H1 (cell line): Measurements from ENCODE around the gene FAIM2. TPM values are rescaled to one million over a fixed set of nuclear protein-coding genes. Genes with fewer than 3 reads are reported as not detected.

Source experiments
- CTCF ChIA-PET: fragments of 300-600 bp; sonication (Branson Sonifier 250); formaldehyde crosslinking; loops from one replicate; lab custom pipeline; 2021; ENCODE audit not compliant: partially characterized antibody; lab: Charles Lee
- POLR2A ChIA-PET: fragments of 300-600 bp; sonication (Branson Sonifier 250); formaldehyde crosslinking; loops from one replicate; lab custom pipeline; 2021; ENCODE audit warnings: inconsistent platforms; ENCODE audit not compliant: partially characterized antibody; lab: Charles Lee
- DNase-seq, 2 experiments: peaks; one replicate each; pipeline versions ENCODE4 v3.0.0 to v3.0.0-alpha.2; 2010 to 2022; ENCODE audit warnings: low spot score in 2 of 2, low read depth in 1 of 2, mixed read lengths in 1 of 2
- FAIRE-seq: peaks from 2 replicates; lab custom pipeline; 2011; peaks lifted over from hg19 to GRCh38; lab: Jason Lieb, UNC
- H2AFZ ChIP-seq: 2 replicates; pipeline ENCODE4 v1.8.1; 2012; ENCODE audit warnings: low read length, inconsistent platforms
- H2AK5ac ChIP-seq: 2 replicates; pipeline ENCODE4 v1.6.1; 2013; ENCODE audit warnings: low read depth, low read length
- H2BK120ac ChIP-seq: replicated peaks from 2 replicates; pipeline ENCODE3; 2013; ENCODE audit warnings: low read depth, low read length, inconsistent platforms
- H2BK12ac ChIP-seq: 2 replicates; pipeline ENCODE4 v1.6.1; 2013; ENCODE audit warnings: low read depth, low read length
- H2BK15ac ChIP-seq: 2 replicates; pipeline ENCODE4 v1.6.1; 2013; ENCODE audit warnings: low read length
- H2BK20ac ChIP-seq: 2 replicates; pipeline ENCODE4 v1.6.1; 2013; ENCODE audit warnings: low read length
- H2BK5ac ChIP-seq: 2 replicates; pipeline ENCODE4 v1.6.1; 2013; ENCODE audit warnings: low read depth, low read length
- H3K14ac ChIP-seq: 2 replicates; pipeline ENCODE4 v1.6.1; 2013; ENCODE audit warnings: inconsistent platforms; ENCODE audit not compliant: insufficient read length
- H3K18ac ChIP-seq: 2 replicates; pipeline ENCODE4 v1.6.1; 2013; ENCODE audit warnings: low read length; ENCODE audit errors: extremely low read depth
- H3K23ac ChIP-seq: 2 replicates; pipeline ENCODE4 v1.6.1; 2013; ENCODE audit warnings: inconsistent platforms; ENCODE audit not compliant: insufficient read length
- H3K23me2 ChIP-seq: 2 replicates; pipeline ENCODE4 v1.6.1; 2013; ENCODE audit warnings: low read depth, low read length
- H3K27ac ChIP-seq: 2 replicates; pipeline ENCODE4 v1.6.1; 2011; ENCODE audit warnings: low read depth, low read length, inconsistent platforms
- H3K27me3 ChIP-seq, 4 experiments: replicated peaks in 1 of 4; 1 replicate in 1 of 4; 2 replicates in 3 of 4; pipeline versions ENCODE4 v1.6.1 to v1.8.1; 2011 to 2013; ENCODE audit warnings: low read length in 3 of 4, mild to moderate bottlenecking in 3 of 4, inconsistent platforms in 2 of 4, mixed read lengths in 2 of 4, moderate library complexity in 1 of 4; ENCODE audit not compliant: control insufficient read depth in 3 of 4, insufficient read depth in 3 of 4; ENCODE audit errors: extremely low read depth in 1 of 4
- H3K36me3 ChIP-seq, 4 experiments: 2 replicates each; pipeline versions ENCODE4 v1.6.1 to v1.8.1; 2011 to 2013; ENCODE audit warnings: mild to moderate bottlenecking in 4 of 4, low read length in 3 of 4, moderate library complexity in 2 of 4, control low read depth in 1 of 4, inconsistent platforms in 1 of 4; ENCODE audit not compliant: insufficient read depth in 4 of 4, control insufficient read depth in 2 of 4
- H3K4ac ChIP-seq: replicated peaks from 2 replicates; pipeline ENCODE3; 2013; ENCODE audit warnings: low read length, low read depth, mixed read lengths, inconsistent platforms; ENCODE audit not compliant: insufficient read length
- H3K4me1 ChIP-seq, 4 experiments: replicated peaks in 1 of 4; 1 replicate in 1 of 4; 2 replicates in 3 of 4; pipeline versions ENCODE4 v1.6.1 to v1.8.1; 2011 to 2013; ENCODE audit warnings: low read length in 3 of 4, inconsistent platforms in 2 of 4, mixed read lengths in 1 of 4; ENCODE audit not compliant: insufficient read depth in 4 of 4, control insufficient read depth in 3 of 4
- H3K4me2 ChIP-seq, 2 experiments: 2 replicates each; pipeline versions ENCODE4 v1.6.1 to v1.8.1; 2011 to 2013; ENCODE audit warnings: low read depth in 2 of 2, low read length in 2 of 2, control low read depth in 1 of 2, inconsistent platforms in 1 of 2, mild to moderate bottlenecking in 1 of 2; ENCODE audit not compliant: insufficient read depth in 1 of 2
- H3K4me3 ChIP-seq, 4 experiments: fragments of 200-600, 300-600 bp in 1 of 4; sonication (generic), shearing (Covaris generic), sonication (Bioruptor Twin) in 1 of 4; 2 replicates each; pipeline versions ENCODE4 v1.5.1 to v1.8.1; 2011 to 2016; ENCODE audit warnings: low read length in 4 of 4, low read depth in 3 of 4, control low read depth in 2 of 4, inconsistent platforms in 2 of 4, mild to moderate bottlenecking in 2 of 4, mixed read lengths in 1 of 4, moderate library complexity in 1 of 4; ENCODE audit not compliant: insufficient read depth in 2 of 4; ENCODE audit errors: extremely low read depth in 1 of 4
- H3K56ac ChIP-seq: replicated peaks from 2 replicates; pipeline ENCODE3; 2013; ENCODE audit warnings: low read depth, mild to moderate bottlenecking, mixed read lengths, low read length, inconsistent platforms; ENCODE audit not compliant: insufficient read length
- H3K79me1 ChIP-seq: 2 replicates; pipeline ENCODE4 v1.6.1; 2013; ENCODE audit warnings: low read depth, low read length, control low read depth
- H3K79me2 ChIP-seq, 2 experiments: 2 replicates each; pipeline versions ENCODE4 v1.6.1 to v1.8.1; 2012 to 2013; ENCODE audit warnings: low read length in 2 of 2, mild to moderate bottlenecking in 2 of 2, inconsistent platforms in 1 of 2; ENCODE audit not compliant: insufficient read depth in 2 of 2, control insufficient read depth in 1 of 2
- H3K9ac ChIP-seq, 4 experiments: replicated peaks in 1 of 4; 1 replicate in 1 of 4; 2 replicates in 3 of 4; pipeline versions ENCODE4 v1.6.1 to v1.8.1; 2011 to 2013; ENCODE audit warnings: low read depth in 3 of 4, low read length in 3 of 4, control low read depth in 2 of 4, mild to moderate bottlenecking in 2 of 4, moderate library complexity in 2 of 4, inconsistent platforms in 1 of 4; ENCODE audit errors: extremely low read depth in 1 of 4
- H3K9me3 ChIP-seq, 2 experiments: 2 replicates each; pipeline versions ENCODE4 v1.6.1 to v1.8.1; 2012 to 2013; ENCODE audit warnings: mild to moderate bottlenecking in 2 of 2, moderate library complexity in 2 of 2, control low read depth in 1 of 2, inconsistent platforms in 1 of 2, low read depth in 1 of 2, low read length in 1 of 2, mixed read lengths in 1 of 2; ENCODE audit not compliant: insufficient read depth in 2 of 2
- H4K20me1 ChIP-seq, 2 experiments: replicated peaks in 1 of 2; 2 replicates each; pipeline versions ENCODE3 to v1.8.1; 2011 to 2013; ENCODE audit warnings: inconsistent platforms in 2 of 2, low read length in 2 of 2, mild to moderate bottlenecking in 1 of 2; ENCODE audit not compliant: insufficient read depth in 2 of 2, control insufficient read depth in 1 of 2
- H4K5ac ChIP-seq: 2 replicates; pipeline ENCODE4 v1.6.1; 2013; ENCODE audit warnings: low read length, low read depth, mixed read lengths, inconsistent platforms; ENCODE audit not compliant: insufficient read length
- H4K8ac ChIP-seq: 2 replicates; pipeline ENCODE4 v1.8.0; 2013; ENCODE audit warnings: mild to moderate bottlenecking, moderate library complexity, low read length, inconsistent platforms; ENCODE audit not compliant: insufficient read depth; ENCODE audit errors: extremely low read depth
- H4K91ac ChIP-seq: replicated peaks from 2 replicates; pipeline ENCODE3; 2013; ENCODE audit warnings: low read length, mixed read lengths, inconsistent platforms; ENCODE audit not compliant: insufficient read length
- CTCF ChIP-seq, 3 experiments: IDR thresholded peaks; 1 replicate in 2 of 3; 2 replicates in 1 of 3; pipeline versions ENCODE4 v1.5.1 to v1.6.1; 2011; ENCODE audit warnings: low read length in 3 of 3, mild to moderate bottlenecking in 3 of 3, inconsistent platforms in 2 of 3, low read depth in 1 of 3, moderate library complexity in 1 of 3; ENCODE audit not compliant: insufficient read depth in 1 of 3; ENCODE audit errors: control extremely low read depth in 1 of 3
- EP300 ChIP-seq, 2 experiments: IDR thresholded peaks; 1 replicate in 1 of 2; 2 replicates in 1 of 2; pipeline ENCODE4 v1.6.1; 2011 to 2012; ENCODE audit warnings: low read depth in 2 of 2, low read length in 2 of 2, mild to moderate bottlenecking in 2 of 2, borderline replicate concordance in 1 of 2, inconsistent platforms in 1 of 2, moderate library complexity in 1 of 2
- FOSL1 ChIP-seq: IDR thresholded peaks from 2 replicates; pipeline ENCODE4 v1.6.1; 2011; ENCODE audit warnings: mild to moderate bottlenecking, low read depth, low read length, moderate library complexity; ENCODE audit not compliant: insufficient read depth
- RAD21 ChIP-seq, 2 experiments: IDR thresholded peaks in 1 of 2; conservative IDR thresholded peaks in 1 of 2; 2 replicates each; pipeline ENCODE4 v1.6.1; 2011; ENCODE audit warnings: low read depth in 2 of 2, low read length in 2 of 2, improper control_type of control experiment in 1 of 2, inconsistent platforms in 1 of 2, mild to moderate bottlenecking in 1 of 2, moderate library complexity in 1 of 2
- RBBP5 ChIP-seq: IDR thresholded peaks from 2 replicates; pipeline ENCODE4 v1.7.1; 2012; ENCODE audit warnings: low read depth, mild to moderate bottlenecking, inconsistent platforms, low read length, moderate library complexity, borderline replicate concordance
- SIX5 ChIP-seq: IDR thresholded peaks from 2 replicates; pipeline ENCODE4 v1.6.1; 2011; ENCODE audit warnings: mild to moderate bottlenecking, low read depth, low read length
- TAF1 ChIP-seq: IDR thresholded peaks from 2 replicates; pipeline ENCODE4 v1.6.1; 2011; ENCODE audit warnings: mild to moderate bottlenecking, low read depth, low read length
- WGBS, 2 experiments: shearing (Covaris generic) in 1 of 2; methylation state at CpG; one replicate each; pipeline versions ENCODE4 v1.1.6 to v1.1.7; 2013 to 2015; ENCODE audit warnings: low lambda C conversion rate in 2 of 2, mixed read lengths in 2 of 2, inconsistent platforms in 1 of 2, low coverage in 1 of 2, missing lambda C conversion rate in 1 of 2; ENCODE audit not compliant: insufficient replicate concordance in 2 of 2, insufficient coverage in 1 of 2, insufficient read length in 1 of 2; ENCODE audit errors: extremely low coverage in 1 of 2, missing lambda C conversion rate in 1 of 2; 5-methylcytosine and 5-hydroxymethylcytosine counted together
- polyA plus RNA-seq, 7 experiments: library from polyadenylated mRNA; depleted of rRNA in 3 of 7; stranded (reverse) in 5 of 7; unstranded in 2 of 7; fragments of >200 nt in 5 of 7; fragments of 200-250 nt in 2 of 7; gene quantifications; 1 replicate in 5 of 7; 2 replicates in 1 of 7; 4 replicates in 1 of 7; pipeline versions ENCODE4 v1.2.1 to v1.2.3, GENCODE V29; 2011 to 2013; ENCODE audit warnings: missing spikeins in 2 of 7, mixed read lengths in 2 of 7
- total RNA-seq: library from RNA; stranded (reverse); fragmentation: NEBNext Ultra II Directional; extraction: Animal tissue kit (Norgen Biotek cat#: 25700); gene quantifications from 2 replicates; pipeline ENCODE4 v1.2.1, GENCODE V29; 2021

Gene FAIM2
- total and polyA plus RNA-seq, 2 of the 8 experiments (the other 6 are each of a cell fraction or from before 2014, with no cell fraction given) = 0.89 to 1.3 TPM

DNA sequence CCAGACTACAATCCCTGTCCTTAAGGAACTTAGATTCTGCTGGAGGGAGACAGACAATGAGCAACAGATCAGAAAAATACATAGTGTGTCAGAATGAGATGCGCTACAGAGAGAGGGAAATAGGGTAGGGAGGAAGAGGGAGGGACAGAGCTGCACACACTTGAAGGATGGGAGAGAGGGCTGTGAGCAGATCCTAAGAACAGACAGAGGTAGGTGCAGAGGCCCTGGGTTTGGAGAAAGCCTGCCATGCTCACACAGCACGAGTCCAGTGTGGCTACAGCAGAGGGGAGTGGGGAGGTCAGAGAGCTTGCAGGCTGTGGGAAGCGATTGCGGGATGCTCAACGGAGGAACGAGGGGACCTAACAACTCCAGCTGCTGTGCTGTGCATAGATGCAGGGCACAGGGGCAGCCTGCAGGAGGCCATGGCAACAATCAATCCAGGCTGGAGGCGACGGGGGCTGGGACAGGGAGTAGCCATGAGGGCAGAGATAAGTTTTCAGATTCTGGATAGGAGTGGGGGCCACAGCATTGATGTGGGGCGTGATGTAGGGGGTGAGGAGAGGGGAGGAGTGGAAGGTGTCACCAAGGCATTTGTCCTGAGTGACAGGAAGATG lies 20.7 kb downstream of the FAIM2 start:
- Histone ChIP-seq H3K4me3 (no peak overlapping the region), H3K79me2 (no peaks in the 10 kb centered on the region), H2AFZ (0 out of 2 replicates have a peak overlapping the region, but pooled peaks have one; percentile 11), H3K14ac (no peak overlapping the region), H2BK12ac (no peak overlapping the region), H3K27ac (no peak overlapping the region), H3K18ac (peak overlapping the region; percentile 1; the same call in 1 of the 2 replicates), H2BK15ac (no peak overlapping the region), H3K9ac (no peak overlapping the region), H2BK120ac (no peak overlapping the region), H3K79me1 (no peaks in the 10 kb centered on the region; the same call in 1 of the 2 replicates), H4K8ac (no peak overlapping the region; the same call in 1 of the 2 replicates), H3K4me2 (peak overlapping the region; percentile 25 to 51; a peak in 2 of 4 replicates), H3K9me3 (peaks cover 0 to 7% of the 10 kb centered on the region in 2 experiments; a peak in 1 of 4 replicates), H4K91ac (peak overlapping the region; percentile 42), H3K27me3 (no peaks in the 10 kb centered on the region; a peak in 1 of 7 replicates), H3K4ac (no peak overlapping the region), H4K20me1 (peaks cover 0 to 11% of the 10 kb centered on the region in 2 experiments), H3K4me1 (peaks cover 0 to 29% (median 13%) of the 10 kb centered on the region in 4 experiments; a peak in 6 of 7 replicates), H4K5ac (no peak overlapping the region), H3K56ac (no peak overlapping the region), H2AK5ac (no peak overlapping the region), H3K36me3 (no peaks in the 10 kb centered on the region), H2BK5ac (0 out of 2 replicates have a peak overlapping the region, but pooled peaks have one; percentile 16), H3K23ac (no peak overlapping the region), H3K23me2 (peaks cover 3% of the 10 kb centered on the region; the same call in 1 of the 2 replicates), H2BK20ac (no peak overlapping the region)
- FAIRE-seq (no peak), DNase-seq (no peak)
- TF ChIP-seq RAD21 (IDR thresholded peaks at IDR 0.05 in 1 of 2, conservative IDR thresholded peaks at IDR 0.05 in 1 of 2; ENCODE audit: low read depth in 2 of 2, low read length in 2 of 2) = peak in 1 of 2 experiments; percentile 32; a peak in 2 of 4 replicates
- TF ChIP-seq EP300 (IDR thresholded peaks at IDR 0.05; ENCODE audit: borderline replicate concordance in 1 of 2, low read depth in 2 of 2, low read length in 2 of 2) = no peak
- TF ChIP-seq CTCF (IDR thresholded peaks at IDR 0.05; ENCODE audit: control extremely low read depth in 1 of 3, insufficient read depth in 1 of 3, low read depth in 1 of 3, low read length in 3 of 3) = peak in 1 of 3 experiments; percentile 39; a peak in 1 of 4 replicates
- no peak for TF ChIP-seq TAF1
- no peak for TF ChIP-seq SIX5
- no peak for TF ChIP-seq FOSL1
- no peak for TF ChIP-seq RBBP5
- CTCF ChIA-PET = interaction anchor here (0.7 to 5.0 kb wide), 15 partner anchors 10 to 176 kb away, joined by 3 to 35 read pairs (median 3); no protein-coding TSS in a partner anchor
- POLR2A ChIA-PET = interaction anchor here (0.8 to 2.8 kb wide), 5 partner anchors 10 to 51 kb away, joined by 3 to 8 read pairs (median 3); no protein-coding TSS in a partner anchor
- 64% methylated on average over 9 of the region's 9 CpGs; no CpG with 5 or more reads in 1 of the 2 experiments for WGBS, 2 experiments
